ENCODE measurements around the gene PLA2G4E.

PLA2G4E gene

DNA sequence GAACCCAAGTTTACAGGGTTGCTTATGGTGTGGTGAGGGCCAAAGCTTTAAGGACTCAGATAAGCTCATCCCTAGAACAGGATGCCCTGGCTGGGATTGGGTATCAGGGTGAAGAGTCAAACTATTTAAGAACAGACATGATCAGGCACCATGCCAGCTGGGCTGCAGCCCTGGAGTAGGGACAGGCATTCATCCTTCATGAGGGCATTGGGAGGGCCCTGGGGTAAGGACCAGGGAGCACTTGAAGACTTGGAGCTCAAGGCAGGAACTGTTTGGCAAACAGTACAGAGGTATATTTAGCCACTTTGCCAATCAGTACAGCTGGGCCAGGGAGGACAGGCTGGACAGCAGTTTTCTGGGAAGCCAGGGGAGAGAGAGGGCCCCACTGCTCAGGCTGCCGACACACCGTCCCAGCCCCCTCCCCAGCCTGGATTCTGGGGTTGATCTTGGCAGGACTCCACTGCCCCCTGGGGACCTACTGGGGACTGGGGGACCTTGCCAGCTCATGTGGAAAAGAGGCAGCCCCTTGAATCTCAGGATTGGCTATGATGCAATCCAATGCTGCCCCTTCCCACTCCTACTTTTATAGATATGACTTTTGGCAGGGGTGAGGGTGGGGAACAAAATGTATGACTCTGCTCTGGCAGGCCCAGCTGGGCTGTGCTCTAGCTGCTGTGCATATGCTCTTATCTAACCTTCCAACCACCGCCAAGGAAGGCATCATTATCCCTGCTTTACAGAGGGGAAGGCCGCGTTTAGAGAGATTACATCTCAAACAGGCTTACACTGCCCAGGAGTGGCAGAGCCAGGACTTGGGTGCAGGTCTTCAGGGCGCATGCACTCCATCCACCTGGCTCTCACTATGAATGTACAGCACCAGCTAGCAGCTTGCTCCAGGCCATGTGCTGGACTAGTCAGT is 2.3 kb downstream of the PLA2G4E start:
- no peak for DNase-seq (ENCODE audit: low read depth in 2 of 2)

DNA sequence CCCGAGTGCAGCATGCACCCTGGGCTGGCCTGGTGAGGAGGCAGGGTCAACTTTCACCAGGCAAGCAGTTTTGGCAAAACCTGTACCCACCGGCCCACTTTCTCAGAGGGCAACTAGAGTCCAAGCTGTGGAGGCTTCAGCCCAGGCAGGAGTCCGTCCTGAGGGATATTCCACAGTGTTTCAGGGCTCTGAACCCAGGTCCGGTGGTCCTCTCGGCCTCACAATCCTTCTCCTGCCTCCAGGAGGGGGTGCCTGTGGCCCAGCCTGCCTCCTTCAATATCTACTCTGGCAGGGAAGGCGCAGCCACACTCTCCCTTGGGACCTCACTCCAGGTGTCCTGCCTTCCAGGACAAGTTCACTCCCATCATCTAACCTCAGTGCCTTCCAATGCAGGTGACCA is 3.9 kb downstream of the PLA2G4E start:
- no peak for DNase-seq (ENCODE audit: low read depth in 2 of 2)

DNA sequence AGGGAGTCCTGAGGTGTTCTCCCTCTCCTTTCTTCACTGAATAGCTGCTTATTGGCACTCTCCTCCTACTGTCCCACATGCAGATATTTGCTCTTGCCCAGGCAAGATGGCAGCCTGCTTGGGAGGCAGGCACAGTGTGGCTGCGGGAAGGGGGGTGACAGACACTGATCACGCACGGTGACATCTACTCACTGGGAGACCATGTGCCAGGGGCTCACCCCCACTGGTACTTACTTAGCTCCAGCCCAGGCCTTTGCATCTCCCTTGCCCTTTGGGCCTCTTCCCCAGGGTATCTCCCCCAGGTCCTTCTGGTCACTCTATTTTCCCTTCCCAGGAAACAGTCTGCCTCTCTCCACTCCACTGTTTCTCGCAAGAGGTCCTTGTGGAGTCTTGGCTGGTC is 6.4 kb downstream of the PLA2G4E start:
- DNase-seq (ENCODE audit: low read depth in 2 of 2): no peak

DNA sequence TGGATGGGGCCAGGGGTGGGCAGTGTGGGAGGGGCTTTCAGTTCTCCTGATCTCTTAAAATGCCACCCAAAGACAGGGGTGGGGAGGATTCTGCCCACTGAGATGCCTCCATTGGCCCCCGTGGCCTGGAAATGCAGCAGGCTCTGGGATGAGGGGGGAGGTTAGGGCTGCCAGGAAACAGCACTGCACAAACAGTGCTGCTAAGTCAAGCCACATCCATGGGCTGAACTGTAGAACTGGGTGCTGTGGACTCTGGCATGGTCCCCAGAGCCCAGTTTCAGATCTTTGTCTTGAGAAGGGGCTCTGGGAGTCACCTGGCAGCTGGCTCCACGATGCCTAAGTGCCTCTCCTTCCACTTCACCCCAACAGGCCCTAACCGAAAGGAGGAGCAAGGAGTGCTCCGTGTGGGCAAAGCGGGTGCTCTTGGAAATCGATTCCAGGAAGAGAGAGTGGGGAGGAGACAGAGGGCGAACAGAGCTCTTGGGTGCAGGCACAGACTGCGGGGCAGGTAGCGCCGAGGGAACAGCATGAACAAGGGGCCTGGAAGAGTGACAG is 7.8 kb downstream of the PLA2G4E start:
- DNase-seq (ENCODE audit: low read depth in 2 of 2): no peak

DNA sequence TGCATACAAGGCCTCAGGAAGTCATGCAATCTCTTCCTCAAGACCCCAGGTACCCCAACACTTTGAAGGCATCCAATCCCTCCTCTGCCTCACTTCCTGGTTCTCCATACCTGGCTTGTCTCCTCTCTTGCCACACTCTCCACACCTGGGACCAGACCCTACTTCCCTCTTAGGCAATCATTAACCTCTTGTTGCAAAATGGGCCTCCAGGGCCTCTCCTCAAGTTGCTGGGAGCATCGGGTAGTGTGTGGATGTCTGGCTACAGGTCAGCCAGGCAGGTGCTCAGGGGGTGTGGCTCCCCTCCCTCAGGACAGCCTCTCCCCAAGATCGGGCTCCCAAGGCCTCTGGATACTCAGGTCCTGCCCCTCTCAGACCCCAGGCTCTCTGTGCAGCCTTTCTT is 8.6 kb downstream of the PLA2G4E start:
- DNase-seq (ENCODE audit: low read depth in 2 of 2): no peak

DNA sequence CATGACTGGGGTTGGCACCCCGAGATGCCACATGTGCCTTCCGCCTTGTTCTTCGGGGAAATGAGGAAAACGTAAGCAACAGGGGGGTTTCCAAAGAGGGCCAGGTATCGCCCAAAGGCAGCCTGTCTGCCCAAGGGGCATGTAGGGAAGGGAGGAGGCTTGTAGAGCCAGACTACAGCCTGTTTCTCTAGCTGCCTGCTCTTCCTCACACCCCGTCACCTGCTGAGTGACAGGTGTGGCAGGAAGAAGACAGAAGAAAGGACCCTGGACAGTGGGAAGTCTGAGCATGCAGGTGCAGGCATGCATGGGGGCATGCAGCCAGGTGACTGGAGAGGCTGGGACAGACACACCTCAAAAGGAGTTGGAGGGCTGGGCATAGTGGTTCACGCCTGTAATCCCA is 9.8 kb downstream of the PLA2G4E start:
- no peak for DNase-seq (ENCODE audit: low read depth in 2 of 2)

DNA sequence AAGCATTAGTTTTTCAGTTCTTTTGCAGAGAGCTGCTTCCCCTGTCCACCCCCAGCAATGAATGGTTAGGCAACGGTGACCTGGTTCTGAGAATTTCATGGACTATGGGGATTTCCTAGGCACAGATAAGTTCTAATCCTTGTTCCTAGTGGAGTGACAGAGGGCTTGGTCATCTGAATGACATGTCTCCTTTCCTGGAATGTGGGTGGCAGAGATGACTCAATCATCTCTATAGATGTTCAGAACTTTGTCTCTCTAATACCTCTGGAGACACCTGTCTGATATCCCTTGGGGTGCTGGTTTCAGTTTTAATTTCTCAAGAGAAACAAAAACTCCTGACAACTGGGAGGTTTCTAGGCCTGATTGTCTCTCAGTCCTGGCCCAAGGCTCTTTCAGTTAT is 10.4 kb downstream of the PLA2G4E start:
- DNase-seq (ENCODE audit: low read depth in 2 of 2): no peak

DNA sequence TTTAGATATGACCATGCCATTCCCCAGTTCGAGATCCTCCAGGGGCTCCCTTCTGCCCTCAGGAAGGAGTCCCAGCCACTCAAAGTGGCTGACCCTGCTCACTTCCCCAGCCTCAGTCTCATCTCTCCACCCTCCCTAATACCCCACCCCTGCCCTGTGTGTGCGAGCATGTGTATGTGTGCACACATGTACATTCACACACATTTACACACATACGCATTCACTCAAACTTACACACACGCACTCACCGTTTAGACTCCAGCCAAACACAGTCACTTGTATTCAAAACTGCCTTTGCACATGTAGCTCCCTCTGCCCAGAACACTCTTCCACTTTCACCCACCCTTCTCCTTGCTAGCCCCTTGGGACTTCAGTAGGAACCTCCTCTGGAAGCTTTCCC is 11.4 kb downstream of the PLA2G4E start:
- no peak for DNase-seq (ENCODE audit: low read depth in 2 of 2)

DNA sequence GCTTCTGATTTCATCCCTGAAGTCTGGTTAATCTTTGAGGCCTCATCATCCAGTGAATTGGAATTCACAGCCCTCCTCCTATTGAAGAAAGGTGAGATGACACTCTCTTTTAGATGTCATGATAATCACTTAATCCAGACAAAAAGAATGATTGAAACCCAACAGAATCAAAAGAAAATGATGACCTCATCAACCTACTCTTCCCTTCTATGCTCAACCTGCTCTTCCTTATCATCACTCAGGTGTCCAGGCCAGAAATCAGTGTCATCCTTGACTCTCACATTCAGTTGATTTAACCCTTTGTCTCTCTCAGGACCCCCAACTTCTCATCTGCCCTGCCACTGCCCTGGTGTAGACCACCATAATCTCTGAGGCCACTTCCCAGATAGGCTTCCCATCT is 11.8 kb downstream of the PLA2G4E start:
- no peak for DNase-seq (ENCODE audit: low read depth in 2 of 2)

DNA sequence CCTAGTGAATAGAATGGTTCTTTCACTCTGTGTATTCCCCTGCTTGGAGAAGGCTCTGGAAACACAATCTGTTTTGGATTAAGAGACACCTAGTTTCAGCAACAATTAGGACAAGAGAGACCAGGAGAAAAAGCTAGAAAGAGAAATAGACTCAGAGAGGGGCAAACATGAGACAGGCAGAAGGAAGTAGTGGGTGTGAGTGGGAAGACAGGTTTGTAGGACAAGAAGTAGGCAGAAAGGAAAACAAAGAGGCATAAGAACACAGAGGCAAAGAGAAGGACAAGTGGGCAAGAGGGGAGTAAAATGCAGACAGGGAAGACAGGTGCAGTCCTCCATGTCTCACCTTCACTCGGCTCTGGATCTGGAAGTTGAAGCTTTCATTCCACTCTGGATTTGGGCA is 13.5 kb downstream of the PLA2G4E start:
- no peak for DNase-seq (ENCODE audit: low read depth in 2 of 2)

DNA sequence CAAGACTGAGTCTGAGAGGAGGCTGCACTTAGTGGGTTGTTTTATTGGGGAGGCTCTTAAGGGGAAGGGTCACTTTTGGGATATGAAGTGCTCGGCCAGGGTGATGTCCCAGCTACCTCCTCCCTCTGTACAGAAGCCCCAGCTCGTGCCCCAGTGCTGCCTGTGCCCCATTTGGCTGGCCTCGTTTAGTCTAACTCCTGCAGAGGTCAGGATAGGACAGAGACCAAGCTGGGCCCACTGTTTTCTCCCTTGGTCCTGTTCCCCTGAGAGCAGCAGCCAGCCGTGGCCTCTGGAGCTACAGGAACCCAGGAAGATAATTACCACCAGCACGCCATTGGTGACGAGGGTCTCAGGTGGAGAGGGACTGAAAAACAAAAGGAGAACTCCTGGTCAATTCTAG is 18.5 kb downstream of the PLA2G4E start:
- no peak for DNase-seq (ENCODE audit: low read depth in 2 of 2)

DNA sequence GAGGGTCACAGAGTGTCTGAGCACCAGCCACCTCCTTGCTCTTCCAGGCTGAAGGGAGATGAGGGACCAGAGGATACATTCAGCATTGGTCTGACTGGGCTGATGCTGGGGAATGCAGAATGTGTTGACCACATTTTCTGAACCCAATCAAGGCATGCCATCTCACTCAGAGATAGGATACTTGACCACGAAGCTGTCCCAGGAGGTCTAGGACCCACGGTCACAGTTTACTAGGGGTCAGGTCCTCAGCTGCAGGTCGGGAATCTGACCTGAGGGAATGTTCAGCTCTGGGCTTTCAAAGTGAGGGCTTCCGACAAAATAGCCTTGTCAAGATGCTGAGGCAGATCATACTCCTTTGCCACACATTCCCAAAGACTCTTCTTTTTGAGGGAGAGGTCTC is 19.6 kb downstream of the PLA2G4E start:
- no peak for DNase-seq (ENCODE audit: low read depth in 2 of 2)

DNA sequence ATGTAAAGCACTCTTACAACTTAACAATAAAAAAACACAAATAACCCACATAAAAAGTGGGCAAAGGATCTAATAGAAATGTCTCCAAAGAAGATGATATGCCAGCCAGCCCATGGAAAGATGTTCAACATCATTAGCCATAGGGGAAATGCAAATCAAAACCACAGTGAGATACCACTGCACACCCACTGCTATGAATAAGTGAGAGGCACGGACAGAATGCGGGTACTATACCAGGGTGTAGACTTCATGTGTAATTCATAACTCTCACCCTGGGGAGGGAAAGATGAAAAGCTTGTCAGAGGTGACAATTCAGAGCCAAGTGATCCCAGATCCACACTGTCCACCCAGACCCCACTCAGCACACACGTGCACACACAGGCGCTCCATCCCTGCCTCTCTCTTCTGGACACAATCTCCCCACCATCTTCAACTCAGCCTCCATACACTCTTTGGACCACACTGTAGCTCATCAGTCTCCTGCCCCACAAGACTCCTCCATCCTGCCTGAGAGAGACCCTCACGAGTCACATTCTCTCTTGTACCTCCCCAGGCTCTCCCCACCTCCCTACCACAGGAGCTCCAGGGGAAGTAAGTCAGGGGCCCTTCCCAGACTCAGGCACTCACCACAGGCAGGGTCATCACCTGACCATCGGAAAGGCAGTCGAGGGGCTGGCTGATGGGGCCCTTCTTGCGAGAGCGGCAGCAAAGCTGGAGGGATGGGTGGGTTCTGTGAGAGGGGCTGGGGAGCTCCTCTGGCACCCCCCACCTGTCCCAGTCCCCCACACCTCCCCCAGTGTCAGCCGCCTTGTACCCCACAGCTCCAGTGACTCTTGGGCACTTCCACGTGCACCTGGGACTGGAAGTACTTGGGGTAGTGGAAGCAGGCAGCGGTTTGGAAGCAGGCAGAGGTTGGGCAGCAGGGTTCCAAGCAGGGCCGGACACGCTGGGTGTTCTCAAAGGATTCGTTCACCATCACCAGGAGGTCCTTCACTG is 21.3 kb downstream of the PLA2G4E start:
- no peak for DNase-seq (ENCODE audit: low read depth in 2 of 2)

DNA sequence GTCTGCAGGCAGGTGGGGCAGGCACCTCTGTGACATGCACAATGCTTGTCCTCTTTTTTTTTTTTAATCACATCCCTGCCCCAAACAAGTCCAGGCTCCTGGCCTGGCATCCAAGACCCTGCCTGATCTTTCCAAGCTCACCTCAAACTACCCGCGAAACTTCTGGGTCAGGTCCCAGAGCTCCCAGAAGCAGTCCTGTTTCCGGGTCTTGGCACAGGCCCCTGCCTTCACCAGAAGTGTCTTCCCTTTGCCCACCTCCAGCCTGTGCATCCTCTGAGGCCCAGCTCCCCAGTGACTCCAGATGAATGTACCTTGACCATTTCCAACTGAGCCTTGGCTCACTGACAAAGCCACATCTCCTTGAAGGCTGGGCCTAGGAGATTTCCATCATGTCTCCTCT is 23.0 kb downstream of the PLA2G4E start:
- no peak for DNase-seq (ENCODE audit: low read depth in 2 of 2)

DNA sequence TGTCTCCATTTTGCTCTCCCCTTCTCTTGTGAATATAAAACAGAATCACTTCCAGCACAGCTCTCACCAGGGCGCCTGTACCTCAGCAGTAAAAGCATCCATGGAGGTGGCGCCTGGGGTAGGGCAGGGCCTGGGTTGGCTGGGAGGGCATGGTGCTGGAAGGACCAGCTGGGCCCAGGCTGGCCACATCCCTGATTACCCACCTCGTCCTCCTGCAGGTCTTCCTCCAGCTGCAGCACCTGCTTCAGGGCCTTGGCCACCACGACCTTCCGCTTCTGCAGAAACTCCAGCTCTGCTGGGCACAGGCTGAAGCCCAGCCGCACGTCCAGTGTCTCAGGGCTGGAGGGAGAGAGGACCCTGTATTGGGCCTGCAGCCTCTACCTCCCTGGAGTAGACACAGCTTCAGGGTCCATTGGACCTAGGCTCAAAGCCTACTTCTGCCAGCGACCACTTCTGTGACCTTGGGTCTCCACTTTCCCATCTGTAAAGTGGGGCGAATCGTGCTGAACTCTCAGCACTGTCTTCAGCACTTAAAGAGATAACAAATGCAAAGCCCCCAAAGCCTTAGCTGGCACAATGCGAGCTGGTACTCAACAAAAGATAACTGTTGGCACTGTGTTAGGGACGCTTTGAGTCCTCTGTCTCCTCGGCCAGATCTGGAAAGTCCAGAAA is 23.8 kb downstream of the PLA2G4E start:
- DNase-seq (ENCODE audit: low read depth in 2 of 2): no peak

DNA sequence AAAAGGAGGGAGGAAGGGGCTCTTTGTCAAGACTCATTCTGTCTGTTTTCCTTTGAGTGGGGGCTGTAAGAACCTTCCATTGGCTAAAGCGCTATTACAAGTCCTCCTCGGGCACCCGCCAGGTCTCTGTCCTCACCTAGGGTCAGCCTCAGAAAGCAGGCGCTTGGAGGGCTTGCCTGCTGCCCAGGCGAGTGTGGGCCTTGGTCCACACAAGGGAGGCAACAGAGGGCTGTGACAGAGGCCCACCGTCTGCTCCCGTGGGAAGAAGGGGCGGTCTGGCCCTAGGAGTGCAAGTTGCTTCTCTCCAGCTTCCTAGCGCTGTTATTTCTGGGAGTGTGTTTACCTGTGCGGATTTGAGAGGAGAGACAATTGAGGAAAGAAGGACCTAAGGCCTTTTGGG is 24.5 kb downstream of the PLA2G4E start:
- DNase-seq (ENCODE audit: low read depth in 2 of 2): no peak

DNA sequence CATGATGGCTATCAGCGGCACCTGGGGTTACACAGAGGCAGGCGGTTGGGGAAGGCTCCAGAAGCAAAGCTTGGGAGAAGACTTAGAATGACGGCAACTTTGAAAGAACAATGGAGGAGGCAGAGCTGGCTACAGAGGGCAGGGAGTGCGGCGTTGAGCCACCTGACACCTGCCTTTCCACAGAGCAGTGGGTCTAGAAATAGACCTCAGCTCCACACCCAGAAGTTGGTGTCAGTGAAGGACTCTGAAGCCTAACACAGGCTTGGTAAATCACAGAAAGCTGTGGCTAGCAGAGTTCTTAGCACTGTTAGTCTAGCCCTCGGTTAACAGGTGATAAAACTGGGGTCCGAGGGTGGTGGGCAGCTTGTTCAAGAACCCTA is 25.4 kb downstream of the PLA2G4E start:
- no peak for DNase-seq (ENCODE audit: low read depth in 2 of 2)

DNA sequence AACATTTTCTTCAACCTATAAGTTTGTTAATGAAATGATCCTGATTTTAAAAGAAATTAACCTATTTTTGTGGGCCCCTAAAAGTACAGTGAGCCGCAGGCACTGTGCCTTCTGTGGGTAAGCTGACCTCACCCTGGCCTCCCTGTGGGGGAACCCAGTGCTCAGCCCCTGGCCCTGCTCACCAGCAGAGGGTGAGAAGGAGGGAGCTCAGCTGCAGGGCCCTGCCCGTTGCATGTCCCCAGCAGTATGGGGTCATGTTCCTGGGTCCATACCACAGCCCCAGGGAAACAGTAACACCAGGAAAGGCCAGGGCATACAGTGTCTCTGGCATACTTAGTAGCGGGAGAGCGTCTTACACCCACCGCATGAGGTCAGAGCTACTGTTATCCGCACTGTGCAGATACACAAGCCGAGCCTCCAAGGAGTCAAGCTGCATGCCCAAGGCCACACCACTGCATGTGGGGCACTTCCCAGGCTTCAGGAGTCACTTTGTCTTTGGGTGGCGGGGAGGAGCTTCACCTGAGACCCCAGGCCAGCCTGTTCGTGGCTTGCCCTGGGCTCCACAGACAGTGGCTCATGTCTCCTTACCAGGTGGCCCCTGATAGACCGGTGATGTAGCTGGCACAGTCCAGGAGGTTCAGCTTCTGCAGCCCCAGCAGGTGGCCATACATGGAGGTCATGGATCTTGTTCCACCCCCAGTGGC is 25.9 kb downstream of the PLA2G4E start:
- no peak for DNase-seq (ENCODE audit: low read depth in 2 of 2)

DNA sequence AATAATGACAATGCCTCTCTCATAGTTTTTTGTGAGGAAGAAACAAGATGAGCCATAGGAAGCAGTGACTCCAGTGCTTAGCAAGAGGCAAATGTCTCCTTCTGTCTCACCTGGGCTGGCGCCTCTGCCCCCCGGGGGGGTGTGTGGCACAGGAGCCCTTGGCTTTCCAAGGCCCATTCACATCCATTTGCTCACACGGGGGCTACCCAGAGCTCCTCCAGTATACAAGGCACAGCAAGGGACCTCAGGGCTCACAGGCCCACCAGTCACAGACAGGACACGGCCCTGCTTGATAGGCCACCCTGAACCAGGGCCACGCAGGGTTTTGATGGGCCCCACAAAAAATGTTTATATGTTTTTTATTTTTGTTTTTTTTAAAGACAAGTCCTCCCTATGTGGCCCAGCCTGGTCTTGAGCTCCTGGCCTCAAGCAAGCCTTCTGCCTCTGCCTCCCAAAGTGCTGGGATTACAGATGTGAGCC is 26.6 kb downstream of the PLA2G4E start:
- DNase-seq (ENCODE audit: low read depth in 2 of 2): no peak

DNA sequence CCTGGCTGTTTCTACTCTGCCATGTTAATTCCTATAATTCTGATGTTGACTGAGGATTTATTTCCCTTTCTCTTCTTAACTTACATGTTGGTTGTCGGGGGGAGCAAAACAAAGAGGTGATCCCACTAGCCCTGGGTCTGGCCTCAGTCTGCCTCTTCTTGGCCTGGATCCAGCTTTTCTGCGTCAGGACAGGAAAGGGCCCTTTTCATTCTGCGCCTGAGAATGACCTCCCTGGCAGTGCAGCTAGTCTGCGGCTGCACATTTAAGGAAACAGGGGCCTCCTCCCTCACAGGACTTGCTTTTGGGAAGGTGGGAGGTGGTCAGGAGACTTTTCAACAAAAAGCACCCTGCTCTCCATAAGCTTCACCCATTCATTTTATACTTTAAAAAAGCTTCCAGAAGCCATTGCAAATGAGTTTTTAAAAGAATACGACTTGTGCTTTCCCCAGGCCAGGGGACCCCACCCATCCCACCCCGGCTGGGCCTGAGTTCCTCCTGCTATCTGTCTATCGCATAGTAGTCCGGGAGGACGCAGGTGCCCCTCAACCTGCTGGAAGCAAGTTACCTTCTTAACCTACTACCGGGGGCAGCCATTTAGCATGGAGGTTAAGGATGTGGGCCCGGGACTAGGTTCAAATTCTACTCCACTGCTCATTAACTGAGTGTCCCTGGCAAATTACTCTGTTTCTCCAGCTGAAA is 27.2 kb downstream of the PLA2G4E start:
- no peak for DNase-seq (ENCODE audit: low read depth in 2 of 2)

All from fibroblast of skin of left quadriceps (primary cell).